IPS-11a (cell line): ENCODE data around the gene SRCIN1.
"Not testable (repeated sequence)": the region's sequence is repeated elsewhere in the genome, so short reads cannot be mapped to it uniquely, and the experiment has no call there.

ENCODE experiments used
- H3K4me3 ChIP-seq: one replicate; pipeline ENCODE4 v1.5.1; 2013; ENCODE audit warnings: low read depth, low read length, control low read depth

The SRCIN1 gene, protein sequence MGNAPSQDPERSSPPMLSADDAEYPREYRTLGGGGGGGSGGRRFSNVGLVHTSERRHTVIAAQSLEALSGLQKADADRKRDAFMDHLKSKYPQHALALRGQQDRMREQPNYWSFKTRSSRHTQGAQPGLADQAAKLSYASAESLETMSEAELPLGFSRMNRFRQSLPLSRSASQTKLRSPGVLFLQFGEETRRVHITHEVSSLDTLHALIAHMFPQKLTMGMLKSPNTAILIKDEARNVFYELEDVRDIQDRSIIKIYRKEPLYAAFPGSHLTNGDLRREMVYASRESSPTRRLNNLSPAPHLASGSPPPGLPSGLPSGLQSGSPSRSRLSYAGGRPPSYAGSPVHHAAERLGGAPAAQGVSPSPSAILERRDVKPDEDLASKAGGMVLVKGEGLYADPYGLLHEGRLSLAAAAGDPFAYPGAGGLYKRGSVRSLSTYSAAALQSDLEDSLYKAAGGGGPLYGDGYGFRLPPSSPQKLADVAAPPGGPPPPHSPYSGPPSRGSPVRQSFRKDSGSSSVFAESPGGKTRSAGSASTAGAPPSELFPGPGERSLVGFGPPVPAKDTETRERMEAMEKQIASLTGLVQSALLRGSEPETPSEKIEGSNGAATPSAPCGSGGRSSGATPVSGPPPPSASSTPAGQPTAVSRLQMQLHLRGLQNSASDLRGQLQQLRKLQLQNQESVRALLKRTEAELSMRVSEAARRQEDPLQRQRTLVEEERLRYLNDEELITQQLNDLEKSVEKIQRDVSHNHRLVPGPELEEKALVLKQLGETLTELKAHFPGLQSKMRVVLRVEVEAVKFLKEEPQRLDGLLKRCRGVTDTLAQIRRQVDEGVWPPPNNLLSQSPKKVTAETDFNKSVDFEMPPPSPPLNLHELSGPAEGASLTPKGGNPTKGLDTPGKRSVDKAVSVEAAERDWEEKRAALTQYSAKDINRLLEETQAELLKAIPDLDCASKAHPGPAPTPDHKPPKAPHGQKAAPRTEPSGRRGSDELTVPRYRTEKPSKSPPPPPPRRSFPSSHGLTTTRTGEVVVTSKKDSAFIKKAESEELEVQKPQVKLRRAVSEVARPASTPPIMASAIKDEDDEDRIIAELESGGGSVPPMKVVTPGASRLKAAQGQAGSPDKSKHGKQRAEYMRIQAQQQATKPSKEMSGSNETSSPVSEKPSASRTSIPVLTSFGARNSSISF

DNA sequence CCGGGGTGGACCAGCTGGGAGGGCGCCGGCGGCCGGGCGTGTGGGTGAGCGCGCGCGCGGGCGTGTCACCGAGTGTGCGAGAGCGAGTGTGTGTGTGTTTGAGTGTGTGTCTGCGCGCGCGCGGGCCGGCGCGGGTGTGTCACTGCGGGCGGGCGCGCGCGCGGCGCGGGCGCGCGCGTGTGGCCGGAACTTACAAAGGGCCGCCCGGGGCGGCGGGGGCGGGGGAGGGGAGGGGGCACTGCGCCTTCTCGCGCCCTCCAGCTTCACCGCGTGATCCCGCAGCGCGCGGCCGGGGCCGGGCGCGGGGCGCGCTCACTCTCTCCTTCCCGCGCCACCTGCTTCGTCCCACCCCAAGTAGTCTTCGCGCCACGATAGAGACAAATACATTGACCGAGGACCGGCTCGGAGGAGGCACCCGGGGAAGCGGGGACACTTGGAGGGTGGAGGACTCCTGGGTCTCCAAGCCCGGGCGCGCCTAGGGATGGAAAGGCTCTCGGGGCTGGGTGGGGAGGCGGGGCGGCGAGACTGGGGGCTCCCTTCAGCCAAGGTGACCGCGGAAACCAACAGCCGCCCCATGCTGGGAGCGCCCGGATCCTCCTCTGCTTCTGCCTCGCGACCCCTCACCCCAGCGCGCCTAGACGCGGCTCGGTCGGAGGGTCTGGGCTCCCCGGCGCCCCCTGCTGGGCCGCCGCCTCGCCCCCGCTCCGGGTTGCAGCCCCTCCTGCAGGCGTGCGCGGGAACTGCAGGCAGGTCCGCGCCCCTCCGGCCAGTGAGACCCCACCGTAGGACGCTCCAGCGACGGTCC, at the start of gene SRCIN1:
TSS of gene SRCIN1 (minus strand) at position 112 of the 805 bp plus-strand sequence. CDS start 247 bp downstream, outside the sequence.
- peak within 1 kb of the TSS; percentile 47 for H3K4me3 ChIP-seq

DNA sequence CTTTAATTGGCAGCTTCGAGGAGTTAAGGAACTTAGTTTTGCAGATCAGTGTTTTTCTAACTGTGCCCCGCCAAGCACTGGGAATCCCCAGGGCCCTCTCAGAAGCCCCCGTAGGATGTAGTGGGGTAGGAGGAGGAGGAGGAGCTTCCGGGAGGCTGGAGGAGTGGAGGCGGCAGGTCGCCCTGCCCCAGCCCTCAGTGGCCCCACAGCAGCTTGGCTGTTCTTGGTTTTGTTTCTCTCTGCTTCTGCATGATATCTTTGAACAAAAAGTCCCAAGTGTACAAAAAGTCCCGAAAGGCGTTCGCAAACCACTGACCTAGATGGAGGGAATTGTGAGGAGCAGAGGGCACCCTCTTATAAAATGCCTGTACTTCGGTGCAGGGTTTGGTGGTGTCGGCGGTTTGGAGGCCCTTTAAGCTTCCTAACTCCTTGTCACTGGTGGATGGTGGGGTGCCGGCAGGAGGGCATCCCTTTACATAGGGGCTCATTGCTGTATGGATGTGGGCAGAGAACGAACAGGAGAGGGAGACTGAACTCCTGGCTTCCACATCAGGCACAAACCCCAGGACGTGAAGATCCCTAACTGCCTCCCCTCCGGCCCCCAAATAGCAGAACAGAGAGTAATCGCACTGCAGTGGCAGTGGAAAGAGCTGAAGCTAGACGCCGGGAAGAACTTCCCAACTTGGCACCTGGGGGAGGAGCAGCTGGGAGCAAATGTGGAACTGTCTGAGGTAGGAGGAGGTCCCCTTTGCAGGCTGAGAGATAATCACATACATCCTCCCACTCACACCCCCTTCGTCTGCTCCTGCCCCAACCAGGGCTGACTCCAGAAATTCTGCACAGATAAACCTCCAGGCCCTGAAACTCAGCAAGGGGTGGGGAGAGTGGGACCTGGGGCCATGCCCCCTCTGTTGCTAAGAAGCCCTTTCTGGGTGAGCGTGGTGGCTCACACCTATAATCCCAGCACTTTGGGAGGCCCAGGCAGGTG, 49.0 kb upstream of the SRCIN1 start:
- H3K4me3 ChIP-seq = no peak overlapping the region

DNA sequence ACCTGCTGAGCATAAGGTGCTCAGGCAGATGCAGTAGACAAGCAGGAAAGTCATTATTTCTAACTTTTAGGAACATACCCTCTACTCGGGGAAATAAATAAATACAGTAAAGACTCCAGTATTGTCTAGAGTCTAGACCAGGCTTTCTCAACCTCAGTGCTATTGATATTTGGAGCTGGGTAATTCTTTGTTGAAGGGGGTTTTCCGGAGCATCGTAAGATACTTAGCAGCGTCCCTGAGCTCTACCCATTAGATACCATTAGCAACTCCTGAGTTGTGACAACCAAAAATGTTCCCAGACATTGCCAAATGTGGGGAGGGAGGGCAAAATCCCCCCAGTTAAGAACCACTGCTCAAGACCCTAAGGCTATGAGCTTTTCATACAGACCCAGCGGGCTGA, 47.9 kb upstream of the SRCIN1 start:
- no peak overlapping the region for H3K4me3 ChIP-seq

DNA sequence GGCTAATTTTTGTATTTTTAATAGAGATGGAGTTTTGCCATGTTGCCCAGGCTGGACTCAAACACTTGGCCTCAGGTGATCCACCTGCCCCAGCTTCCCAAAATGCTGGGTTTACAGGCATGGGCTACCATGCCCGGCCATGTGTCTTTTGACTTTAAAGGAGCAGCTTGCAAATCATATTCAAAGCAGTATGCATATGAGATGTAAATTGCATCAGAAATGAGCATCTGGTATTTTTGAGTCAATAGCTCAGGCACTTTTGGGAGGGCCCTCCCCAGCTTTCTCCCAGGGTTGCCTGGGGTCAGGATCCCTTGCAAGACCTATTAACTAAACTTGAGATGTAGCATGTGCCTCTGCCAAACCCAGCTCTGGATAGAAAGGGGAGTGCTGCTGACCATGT, 47.5 kb upstream of the SRCIN1 start:
- H3K4me3 ChIP-seq = no peak overlapping the region

DNA sequence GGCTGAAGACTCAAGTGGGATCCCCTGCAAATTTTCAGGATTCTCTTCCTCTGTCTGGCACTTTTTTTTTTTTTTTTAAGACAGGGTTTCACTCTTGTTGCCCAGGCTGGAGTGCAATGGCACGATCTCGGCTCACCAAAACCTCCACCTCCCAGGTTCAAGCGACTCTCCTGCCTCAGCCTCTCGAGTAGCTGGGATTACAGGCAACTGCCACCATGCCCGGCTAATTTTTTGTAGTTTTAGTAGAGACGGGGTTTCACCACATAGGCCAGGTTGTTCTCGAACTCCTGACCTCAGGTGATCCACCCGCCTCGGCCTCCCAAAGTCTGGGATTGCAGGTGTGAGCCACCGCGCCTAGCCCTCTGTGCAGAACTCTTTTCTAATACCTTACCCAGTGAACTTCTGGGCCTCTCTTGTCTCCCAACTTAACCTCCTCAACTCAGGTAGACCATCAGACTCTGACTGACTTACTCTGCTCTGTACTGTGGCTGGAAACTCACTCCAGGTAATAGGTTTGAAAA, 45.0 kb upstream of the SRCIN1 start:
- not testable (repeated sequence) for H3K4me3 ChIP-seq

DNA sequence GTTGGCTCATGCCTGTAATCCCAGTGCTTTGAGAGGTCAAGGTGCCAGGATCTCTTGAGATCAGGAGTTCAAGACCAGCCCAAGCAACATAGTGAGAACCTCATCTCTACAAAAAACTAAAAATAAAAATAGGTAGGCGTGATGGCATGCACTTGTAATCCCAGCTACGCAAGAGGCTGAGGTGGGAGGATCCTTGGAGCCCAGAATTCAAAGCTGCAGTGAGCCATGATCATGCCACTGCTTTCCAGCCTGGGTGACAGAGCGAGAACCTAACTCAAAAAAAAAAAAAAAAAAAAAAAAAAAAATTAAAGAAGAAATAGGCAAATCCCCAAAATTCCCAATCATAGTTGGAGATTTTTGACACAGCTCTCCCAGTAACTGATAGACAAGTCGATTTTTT, 32.2 kb upstream of the SRCIN1 start:
- no peak overlapping the region for H3K4me3 ChIP-seq

DNA sequence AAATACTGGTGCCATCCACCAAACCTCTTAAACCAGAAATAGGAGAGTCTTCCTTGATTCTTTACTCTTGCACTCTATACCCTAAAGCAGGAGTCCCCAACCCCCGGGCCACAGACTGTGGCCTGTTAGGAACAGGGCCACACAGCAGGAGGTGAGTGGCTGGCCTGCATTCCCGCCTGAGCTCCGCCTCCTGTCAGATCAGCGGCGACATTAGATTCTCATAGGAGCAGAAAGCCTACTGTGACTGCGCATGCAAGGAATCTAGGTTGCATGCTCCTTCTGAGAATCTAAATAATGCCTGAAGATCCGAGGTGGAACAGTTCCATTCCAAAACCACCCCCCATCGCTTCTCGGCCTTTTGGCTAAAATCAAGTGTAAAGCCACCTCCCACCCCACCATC, 30.3 kb upstream of the SRCIN1 start:
- H3K4me3 ChIP-seq = no peak overlapping the region

DNA sequence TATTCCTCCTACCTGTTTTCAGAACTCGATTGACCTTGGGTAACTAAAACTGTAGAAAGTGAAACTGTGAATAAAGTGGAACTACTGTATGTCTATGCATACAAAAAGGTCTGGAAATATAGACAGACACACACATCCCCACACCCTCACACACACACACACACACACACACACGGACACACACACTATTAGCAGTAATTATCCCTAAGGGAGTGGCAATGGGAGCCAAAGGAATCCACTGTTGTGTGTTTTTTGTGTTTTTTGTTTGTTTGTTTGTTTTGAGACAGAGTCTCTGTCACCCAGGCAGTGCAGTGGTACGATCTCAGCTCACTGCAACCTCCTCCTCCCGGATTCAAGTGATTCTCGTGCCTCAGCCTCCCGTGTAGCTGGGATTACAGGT, 26.6 kb upstream of the SRCIN1 start:
- no peak overlapping the region for H3K4me3 ChIP-seq

DNA sequence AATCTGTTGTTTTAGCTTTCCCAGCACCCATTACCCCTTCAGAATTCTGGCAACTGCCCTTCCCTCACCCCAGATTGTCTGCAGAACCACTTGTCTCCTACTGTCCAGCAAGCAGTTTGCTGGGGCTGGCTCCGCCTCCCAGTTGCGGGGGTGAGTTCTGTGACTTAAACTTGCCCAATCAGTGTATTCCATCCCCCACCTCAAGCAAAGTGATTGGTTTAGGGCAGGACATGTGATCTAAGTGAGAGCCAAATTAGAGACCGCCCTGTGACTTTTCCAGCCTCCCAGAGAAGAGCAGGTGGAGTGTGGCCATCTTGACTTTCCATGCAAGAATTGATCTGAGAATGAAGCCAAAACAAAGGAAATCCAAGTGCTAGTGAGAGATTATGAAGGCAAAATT, 22.7 kb upstream of the SRCIN1 start:
- no peak overlapping the region for H3K4me3 ChIP-seq

DNA sequence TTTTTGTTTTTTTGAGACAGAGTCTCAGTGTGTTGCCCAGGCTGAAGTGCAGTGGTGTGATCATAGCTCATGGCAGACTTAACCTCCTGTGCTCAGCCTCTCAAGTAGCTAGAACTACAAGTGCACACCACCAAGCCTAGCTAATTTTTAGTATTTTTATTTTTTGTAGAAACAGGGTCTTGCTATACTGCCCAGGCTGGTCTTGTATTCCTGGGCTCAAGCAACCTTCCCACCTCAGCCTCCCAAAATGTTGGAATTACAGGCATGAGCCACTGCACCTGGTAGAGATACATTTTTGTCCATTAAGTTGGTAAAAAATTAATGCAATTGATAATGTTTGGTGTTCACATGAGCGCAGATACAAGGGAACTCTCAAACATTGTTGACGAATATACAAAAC, 22.2 kb upstream of the SRCIN1 start:
- H3K4me3 ChIP-seq = no peak overlapping the region

DNA sequence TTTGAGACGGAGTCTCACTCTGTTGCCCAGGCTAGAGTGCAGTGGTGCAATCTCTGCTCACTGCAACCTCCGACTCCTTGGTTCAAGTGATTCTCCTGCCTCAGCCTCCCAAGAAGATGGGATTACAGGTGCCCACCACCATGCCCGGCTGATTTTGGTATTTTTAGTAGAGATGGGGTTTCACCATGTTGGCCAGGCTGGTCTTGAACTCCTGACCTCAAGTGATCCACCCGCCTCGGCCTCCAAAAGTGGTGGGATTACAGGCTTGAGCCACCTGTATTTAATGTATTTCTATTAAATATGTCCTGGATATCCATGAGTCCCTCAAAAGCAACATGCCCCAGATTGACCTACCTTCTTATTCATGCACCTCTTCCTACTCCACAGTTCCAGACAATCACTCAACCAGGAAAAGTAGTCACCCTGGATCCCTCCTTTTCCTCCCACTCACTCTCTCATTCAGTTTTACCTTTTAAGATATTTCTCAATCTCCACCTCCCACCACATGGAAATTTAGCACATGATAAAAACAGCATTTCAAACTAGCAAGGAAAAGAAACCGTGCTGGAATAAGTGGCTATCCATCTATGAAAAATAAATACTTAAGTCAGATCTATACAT, 21.0 kb upstream of the SRCIN1 start:
- H3K4me3 ChIP-seq = not testable (repeated sequence)

DNA sequence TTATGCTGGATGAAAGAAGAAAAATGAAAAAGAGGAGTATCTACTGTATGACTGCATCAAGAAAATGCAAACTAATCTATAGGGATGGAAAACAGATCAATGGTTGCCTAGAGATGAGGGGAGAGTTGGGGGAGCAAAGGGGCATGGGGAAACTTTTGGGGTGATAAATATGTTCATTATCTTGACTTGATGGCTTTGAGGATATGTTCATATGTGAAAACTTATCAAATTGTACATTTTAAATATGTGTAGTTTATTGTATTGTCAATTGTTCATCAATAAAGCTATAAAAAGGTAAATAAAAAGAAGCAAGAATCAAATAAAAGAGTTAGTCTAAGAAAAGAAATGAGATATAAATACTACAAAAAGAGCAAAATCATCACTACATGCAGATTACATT, 19.7 kb upstream of the SRCIN1 start:
- H3K4me3 ChIP-seq = no peak overlapping the region

DNA sequence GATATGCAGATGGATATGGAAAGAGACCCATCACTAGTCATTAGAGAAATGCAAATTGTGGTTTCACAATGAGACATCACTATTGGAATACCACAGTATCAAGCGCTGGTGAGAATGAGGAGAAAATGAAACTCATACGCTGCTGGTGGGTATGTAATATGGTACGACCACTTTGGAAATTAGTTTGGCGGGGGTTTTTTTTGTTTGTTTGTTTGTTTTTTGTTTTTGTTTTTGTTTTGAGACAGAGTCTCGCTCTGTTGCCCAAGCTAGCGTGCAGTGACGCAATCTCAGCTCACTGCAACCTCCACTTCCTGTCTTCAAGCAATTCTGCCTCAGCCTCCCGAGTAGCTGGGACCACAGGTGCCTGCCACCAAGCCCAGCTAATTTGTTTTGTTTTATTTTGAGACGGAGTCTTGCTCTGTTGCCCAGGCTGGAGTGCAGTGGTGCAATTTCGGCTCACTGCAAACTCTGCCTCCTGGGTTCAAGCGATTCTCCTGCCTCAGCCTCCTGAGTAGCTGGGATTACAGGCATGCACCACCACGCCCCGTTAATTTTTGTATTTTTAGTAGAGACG, 19.1 kb upstream of the SRCIN1 start:
- not testable (repeated sequence) for H3K4me3 ChIP-seq

DNA sequence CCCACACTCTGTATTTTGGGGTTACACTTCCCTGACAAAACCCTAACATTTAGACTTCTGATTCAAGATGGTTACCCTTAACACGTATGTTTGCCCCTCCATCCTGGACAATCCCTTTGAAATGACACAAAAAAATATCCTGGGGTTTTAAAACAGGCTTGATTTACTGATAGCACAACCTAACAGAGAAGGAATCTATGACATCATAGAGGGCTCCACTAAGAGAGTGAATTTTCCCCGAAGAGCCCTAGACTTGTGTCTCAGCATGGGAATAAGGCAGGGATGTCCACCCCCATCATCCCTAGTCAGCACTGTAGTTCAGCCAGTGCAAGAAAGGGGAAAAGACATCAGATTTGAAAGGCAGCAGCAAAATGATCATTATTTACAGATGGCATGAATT, 15.8 kb upstream of the SRCIN1 start:
- H3K4me3 ChIP-seq = no peak overlapping the region

DNA sequence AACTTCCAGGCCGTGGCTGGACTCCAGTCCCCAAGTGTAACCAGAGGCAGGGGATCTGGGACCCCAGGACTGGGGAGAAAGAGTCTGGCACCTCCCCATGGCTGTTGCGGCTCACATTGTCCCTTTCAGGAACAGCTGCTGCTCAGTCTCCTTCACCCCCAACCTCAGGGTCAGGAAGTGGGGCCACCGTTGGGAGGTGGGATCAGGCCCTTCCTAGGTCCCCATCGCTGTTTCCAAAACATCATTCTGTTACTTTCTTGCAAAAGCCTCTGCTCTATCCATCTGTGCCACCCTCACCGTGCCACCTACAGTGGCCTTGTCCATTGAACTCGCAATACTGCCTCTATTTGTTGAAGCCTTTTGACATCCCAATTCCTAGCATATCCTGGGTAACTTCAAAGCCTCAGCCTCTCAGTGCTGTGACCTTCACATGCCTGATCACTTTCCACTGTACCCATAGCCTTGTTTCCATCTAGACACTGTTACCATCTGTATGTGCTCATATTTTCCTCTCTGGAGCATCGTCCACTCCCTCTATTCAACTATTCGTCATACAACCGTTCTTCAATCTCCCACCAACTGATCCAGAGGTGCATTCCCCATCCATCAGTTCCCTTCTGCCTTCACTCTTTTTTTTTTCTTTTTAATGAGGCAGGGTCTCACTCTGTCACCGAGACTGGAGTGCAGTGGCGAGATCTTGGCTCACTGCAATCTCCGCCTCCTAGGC, 15.0 kb upstream of the SRCIN1 start:
- H3K4me3 ChIP-seq = no peak overlapping the region

DNA sequence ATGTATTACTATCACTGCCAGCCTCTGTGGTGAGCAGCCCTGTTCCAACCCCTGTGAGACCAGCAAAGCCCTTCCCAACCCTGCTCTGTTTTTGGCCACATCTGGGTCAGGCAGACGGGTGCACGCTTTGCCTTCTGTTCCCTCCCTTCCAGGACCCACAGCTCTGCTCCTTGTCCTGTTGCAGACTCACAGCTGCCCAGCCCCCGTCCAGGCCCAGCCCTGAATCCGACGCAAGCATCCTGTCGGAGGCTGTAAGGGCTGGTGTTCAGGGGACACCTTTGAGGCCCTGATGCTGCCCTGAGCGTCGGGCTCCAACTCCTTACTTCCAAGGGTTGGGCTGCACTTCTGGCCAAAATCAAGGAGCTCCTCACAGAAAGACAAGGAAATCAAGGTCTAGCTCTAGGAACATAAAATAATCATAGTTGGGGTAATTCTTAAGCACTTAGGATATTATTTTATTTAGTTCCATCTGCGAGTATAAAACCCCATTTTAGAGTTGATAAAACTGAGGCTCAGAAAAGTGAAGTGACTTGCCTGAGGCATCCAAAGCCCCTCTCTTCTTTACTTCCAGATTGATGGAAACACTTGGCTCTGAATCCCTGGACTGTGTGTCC, 14.3 kb upstream of the SRCIN1 start:
- H3K4me3 ChIP-seq = no peak overlapping the region

DNA sequence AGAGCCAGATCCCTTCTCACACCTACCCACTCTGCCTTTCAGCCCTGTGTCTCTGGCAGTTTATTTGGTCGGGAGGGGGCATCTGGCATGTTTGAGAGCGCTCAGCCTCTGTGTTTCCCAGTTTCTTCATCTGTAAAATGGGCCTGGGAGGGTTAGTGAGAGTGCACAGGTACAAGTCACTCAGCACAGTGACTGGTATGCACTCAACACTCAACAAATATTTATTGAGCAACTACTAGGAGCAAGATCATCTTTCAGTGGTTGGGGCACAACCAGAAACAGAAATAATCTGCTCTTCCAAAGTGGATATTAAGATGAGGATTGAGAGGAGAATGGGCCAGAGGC, 13.7 kb upstream of the SRCIN1 start:
- H3K4me3 ChIP-seq = no peak overlapping the region
